ENCODE results near the gene PRKAR1B.

Gene PRKAR1B

DNA sequence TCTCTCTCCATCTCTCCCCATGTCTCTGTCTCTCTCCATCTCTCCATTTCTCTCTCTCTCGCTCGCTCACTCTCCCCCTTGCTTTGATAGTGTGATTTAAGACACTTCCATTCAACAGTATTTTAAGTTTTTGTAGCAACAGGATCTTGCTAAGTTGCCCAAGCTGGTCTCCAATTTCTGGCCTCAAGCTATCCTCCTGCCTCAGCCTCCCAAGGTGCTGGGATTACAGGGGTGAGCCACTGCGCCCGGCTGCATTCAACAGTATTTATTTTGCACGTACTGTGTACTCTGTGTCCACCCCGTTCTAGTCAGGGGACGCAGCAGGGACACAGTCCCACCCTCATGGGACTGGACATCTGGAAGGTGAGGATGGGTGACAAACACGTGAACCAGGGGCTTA lies 193.0 kb downstream of the PRKAR1B start:
- no peak for DNase-seq

DNA sequence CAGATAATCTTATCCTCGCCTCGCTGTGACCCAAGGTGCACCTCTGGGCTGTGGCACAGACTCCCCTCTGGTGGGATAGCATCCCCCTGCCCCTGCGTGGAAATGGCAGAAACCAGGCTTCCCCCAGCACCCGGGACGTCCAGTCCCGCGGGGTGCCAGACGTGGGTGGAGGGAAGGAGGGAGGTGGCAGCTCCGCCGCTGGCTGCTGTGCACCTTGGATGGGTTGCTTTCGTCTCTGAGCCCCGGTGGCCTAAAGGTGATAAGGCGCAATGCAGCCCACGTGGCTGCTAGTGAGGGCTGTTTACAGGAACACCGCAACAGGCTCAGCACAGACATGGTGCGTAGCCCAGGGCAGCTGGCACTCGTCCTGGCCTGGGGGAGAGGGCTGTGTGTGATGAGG lies 193.8 kb downstream of the PRKAR1B start:
- no peak for DNase-seq

DNA sequence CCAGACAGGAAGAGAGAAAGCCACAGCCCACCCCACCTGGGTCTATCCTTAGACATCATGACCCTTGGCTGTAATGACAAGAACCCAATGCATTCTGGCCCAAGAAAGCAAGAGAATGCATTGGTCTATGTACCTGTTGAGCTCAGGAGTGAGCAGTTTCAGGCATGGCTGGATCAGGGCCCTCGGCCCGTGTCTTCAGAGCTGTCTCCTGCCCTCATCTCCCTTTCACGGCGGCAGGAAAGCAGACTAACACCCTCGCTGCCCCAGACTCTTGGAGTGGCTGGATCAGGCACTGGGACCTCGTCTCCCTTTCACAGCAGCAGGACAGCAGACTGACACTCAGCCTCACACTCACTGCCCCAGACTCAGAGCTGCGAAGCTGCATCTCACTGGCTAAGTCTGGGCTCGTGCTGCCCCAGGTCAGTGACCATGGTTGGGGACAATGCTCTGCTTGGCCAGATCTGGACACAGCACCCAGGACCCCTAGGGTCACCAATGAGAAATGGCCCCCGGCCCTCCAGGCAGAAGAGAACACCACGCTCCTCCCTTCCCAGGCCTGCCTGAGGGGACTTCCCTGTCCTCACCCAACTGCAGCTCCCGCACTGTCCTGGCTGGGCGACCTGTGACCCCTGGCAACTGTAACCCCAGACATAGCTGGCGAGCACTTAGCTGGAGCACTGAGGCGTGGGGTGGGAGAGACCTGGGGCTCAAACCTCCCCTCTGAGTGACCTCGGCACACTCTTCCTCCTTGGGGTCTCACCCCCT lies 194.5 kb downstream of the PRKAR1B start:
- no peak for DNase-seq

DNA sequence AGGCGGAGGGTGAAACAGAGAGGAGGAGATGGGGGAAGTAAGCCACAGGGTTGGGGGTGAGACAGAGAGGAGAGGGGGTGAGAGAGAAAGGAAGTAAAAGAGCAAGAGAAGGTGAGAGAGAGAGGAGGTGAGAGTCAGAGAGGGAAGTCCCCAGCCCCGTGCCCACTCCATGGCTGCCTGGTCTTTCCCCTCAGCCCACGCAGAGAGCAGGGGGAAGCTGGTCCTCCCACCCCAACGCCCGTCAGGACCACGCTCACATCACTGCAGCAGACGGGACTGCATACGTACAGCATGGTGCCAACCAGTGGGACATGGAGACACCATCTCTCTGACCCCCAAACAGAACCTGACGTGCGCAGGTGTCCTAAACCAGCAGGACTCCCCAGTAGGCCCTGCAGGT lies 195.3 kb downstream of the PRKAR1B start:
- no peak for DNase-seq

DNA sequence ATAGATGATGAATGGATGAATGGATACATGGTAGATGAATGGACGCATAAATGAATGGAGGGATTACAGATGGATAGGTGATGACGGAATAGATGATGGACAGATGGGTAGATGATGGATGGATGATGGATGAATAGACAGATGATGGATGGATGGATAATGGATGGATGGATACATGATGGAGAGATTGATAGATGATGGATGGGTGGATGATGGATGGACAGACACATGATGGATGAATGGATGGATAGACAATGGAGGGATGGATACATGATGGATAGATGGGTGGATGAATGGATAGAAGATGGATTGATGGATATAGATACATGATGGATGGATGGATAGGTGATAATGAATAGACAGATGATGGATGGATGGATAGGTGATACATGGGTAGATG lies 198.6 kb downstream of the PRKAR1B start:
- no peak for DNase-seq

DNA sequence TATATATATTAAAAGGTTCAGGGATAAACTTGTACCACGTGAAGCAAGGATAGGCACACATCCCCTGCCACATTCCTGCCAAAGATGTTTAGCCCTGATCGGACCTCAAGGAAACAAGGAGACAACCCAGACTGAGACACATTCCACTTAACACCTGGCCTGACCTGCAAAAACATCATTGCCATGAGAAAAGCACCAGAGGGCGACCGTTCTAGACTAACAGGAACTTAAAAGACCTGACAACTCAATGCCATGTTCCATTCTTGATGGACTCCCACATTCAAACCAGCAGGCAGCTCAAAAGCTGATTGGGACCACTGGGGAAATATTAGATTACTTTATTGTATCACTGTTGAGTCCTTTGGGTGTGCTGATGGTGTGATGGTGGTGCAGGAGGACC lies 199.4 kb downstream of the PRKAR1B start:
- DNase-seq = no peak

DNA sequence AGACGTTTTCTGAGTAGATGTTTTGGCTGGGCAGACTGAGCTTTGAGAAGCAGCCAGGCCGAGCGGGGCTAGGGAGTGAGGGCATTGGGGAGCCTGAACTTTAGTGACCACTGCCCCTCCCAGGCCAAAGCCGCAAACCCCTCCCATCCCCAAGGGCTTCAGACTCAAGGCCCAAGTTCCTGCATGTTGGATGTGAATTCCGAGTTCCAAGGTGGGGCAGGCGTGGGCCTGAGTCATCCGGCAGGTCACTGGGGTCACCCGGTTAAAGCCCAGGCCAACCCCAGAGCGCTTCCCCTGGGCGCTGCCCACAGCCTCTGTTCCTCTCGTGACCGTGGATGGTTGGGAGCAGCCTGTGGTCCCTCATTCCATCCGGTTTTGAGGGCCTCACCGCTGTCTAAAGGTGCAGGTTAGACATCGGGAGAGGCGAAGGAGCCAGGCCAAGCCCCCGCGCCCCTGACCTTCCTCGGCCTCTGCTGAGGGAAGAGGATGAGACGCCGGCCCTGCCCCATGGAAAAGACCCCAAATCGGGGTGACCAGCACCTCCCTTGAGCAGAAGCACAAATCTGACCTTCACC lies 200.5 kb downstream of the PRKAR1B start:
- DNase-seq = no peak

DNA sequence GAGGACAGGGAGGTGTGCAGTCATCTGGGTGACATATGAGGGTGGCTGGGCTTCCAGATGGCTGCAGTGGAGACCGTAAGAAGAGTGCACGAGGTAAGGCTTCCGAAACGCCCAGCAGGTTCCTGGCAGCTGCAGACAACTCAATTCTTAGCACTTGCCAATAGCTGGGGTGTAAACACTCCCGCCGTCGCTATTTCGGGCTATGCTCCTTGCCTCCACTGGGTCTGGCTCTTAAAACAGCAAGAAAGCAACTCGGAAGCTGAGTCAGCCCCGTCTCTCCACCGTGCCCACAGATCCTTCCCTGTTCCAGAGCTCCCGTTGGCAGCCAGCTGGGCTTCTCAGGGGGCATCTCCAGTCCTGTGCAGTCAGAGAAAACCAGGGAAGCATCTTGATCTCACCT lies 201.3 kb downstream of the PRKAR1B start:
- no peak for DNase-seq

DNA sequence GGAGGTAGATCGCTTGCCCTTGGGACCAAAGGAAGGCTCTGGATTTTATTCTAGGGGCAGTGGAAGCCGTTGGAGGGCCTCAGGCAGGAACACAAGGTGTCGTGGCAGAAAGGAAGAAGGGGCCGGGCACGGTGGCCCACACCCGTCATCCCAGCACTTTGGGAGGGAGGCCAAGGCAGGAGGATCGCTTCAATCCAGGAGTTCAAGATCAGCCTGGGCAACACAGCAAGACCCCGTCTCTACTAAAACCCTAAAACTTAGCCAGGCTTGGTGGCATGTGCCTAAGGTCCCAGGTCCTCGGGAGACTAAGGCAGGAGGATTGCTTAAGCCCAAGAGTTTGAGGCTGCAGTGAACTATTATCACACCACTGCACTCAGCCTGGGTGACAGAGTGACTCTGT lies 202.3 kb downstream of the PRKAR1B start:
- DNase-seq = no peak

DNA sequence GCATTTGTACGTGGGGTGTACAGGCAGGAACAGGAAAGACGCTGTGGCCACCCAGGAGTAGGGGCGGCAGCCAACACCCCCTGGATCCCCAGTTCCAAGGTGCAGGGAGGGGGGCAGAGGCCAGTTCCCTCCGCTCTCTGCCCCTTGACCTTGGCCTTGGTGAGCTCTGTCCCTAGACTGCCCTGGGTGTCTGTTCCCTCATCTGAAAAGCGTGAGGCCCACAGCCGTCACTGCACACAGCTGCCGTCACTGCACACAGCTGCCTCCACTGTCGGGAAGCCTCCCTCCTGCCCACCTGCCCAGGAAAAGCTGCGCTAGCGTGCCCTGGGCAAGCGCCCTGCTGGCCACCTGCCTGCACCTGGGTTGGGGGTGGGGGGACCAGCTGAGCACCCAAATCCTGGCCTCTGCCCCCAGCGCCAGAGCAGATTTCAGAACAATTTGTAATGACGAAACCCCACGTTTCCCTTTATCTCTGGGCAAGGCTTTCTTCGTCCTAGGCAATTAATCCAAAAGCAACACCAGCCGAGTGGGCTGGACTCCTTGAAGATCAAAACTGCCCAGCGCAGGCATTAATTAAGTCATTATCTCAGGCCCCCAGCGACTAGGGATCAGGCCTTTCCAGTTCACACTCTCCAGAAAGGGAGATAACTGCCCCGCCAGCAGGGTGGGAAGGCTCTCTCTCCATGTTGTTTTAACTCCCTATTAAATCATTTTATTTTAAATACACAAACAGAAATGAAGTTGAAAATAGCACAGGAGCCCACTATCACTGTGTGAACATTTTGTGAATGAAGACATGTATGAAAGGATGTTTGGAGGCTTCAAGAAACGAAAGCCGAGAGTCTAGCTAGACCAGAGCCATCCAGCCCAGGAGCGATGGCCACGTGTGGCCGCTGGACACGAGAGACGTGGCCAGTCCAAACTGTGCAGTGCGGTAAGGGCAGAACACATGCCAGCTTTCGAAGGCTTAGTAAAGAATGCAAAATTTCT lies 203.4 kb downstream of the PRKAR1B start:
- no peak for DNase-seq

DNA sequence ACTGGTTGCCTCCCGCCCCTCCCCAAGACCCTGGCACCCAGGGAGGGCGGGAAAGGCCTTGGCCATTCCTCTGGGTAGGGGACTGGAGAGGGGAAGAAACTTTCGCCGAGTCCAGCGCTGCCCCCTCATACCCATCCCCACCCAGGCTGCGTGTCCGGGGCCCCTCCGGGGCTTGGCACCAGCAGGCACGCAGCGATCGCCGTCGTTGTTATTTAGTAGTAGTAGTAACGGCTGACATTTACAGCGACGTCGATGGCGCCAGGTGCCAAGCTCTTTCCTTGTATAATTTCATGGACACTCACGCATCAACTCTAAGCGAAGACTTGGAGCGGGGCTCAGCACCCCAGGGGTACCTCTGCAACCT lies 204.1 kb downstream of the PRKAR1B start:
- DNase-seq = no peak

DNA sequence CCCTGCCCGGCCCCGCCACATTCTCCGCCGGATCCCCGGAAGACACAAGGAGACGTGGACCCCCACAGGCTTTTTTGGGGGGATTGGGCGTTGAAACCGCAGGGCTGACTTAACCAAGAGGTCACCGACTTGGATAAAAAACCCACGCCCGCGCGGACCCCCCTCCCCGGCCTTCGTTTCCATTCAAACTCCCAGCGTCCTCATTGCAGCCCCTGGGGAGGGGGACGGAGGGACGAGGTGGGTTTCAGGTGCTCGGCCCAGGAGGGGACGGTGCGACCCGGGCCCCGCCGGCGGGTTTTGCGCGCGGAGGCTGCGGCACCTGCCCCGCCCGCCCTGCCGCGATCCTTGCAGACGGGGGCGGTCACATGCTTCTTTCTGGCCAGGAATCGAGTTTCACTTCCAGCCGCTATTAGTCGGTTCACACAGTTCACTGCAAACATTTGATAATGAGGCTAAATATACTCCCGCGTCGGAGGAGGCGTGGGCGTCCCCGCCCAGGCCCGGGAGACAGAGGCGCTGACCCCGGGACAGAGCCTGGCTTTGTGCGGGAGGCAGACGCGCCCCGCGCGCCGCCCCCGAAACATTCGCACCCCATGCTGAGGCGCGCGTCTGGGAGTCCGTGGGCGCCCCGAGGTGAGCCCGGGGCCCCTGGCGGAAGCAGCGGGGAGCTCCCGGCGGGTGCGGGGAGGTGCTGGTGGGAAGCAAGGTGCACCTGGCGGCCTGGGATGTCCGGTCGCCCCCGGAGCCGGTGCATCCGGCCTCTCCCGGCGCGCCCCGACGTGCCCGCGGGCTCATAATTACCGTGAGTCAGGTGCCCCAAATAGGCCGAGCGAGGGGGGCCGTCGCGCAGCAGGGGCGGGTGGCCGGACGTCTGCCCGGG lies 204.8 kb downstream of the PRKAR1B start:
- DNase-seq = peak; percentile 24 to 33

DNA sequence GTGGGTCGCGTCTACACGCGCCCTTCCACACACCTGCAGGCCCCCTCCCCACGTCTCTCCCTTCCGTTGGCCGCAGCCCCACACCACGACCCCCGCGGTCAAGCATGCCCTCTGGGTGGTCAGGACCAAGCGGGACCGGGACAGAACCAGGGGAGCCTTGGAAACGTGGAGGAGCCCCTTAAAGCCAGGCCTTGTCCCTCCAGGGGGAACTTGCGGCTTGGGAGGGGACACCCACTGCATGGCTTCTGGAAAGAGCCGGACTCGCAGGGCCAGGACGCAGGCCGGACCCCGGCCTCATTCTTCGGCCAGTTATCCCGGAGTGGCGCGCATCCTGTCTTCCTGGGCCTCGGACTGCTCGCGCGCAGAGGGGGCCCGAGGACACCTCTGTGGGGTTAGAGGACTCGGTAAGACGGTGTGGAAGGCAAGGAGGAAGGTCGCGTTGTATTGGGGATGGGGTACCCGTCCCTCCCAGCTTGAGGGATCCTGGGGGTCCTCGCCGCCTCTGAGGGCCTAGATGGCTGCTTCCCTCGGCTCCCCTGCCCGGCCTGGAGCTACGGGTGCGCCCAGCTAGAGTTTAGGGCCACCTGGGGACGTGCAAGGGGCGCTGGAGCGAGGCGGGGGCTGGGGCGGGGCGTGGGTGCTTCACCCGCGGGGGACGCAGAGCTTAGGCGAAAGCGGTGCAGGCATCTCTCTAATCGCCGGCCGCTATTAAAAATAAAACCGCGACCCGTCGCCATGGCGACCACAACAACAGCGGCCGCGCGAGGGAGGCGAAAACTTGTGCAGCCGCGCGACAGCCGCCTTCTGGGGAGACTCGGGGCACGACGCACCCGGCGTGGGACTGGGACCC lies 205.6 kb downstream of the PRKAR1B start:
- peak; percentile 26 to 42 for DNase-seq

DNA sequence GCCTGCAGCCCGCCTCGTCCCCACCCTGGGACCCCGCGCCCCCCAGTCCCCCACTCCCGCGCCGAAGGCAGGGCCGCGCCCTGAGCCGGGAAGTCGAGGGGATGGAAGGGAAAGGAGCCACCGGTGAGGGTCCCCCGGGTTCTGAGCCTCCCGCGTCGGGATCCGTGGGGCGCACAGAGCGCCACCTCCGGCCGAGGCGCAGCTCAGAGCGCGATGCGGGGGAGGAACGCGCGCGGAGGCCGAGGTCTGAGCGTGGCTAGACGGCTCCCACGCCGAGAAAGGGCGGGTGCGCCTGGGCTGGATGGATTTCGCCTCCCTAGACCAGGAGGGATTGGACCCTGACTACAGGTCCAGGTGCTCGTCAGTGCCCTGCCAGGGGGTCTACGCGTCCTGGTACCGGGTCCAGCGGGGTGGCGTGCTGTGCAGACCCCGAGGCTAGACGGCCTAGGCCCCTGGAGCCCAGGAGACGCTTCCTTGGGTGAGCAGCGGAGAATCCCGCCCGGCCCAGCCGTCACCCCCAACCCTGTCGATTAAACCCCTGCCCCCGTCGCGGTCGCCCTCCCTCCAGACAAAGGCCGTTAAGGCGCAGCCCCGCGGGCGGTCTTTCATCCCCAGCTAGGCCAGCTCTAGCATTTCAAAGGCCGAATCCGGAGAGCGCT lies 206.4 kb downstream of the PRKAR1B start:
- no peak for DNase-seq

DNA sequence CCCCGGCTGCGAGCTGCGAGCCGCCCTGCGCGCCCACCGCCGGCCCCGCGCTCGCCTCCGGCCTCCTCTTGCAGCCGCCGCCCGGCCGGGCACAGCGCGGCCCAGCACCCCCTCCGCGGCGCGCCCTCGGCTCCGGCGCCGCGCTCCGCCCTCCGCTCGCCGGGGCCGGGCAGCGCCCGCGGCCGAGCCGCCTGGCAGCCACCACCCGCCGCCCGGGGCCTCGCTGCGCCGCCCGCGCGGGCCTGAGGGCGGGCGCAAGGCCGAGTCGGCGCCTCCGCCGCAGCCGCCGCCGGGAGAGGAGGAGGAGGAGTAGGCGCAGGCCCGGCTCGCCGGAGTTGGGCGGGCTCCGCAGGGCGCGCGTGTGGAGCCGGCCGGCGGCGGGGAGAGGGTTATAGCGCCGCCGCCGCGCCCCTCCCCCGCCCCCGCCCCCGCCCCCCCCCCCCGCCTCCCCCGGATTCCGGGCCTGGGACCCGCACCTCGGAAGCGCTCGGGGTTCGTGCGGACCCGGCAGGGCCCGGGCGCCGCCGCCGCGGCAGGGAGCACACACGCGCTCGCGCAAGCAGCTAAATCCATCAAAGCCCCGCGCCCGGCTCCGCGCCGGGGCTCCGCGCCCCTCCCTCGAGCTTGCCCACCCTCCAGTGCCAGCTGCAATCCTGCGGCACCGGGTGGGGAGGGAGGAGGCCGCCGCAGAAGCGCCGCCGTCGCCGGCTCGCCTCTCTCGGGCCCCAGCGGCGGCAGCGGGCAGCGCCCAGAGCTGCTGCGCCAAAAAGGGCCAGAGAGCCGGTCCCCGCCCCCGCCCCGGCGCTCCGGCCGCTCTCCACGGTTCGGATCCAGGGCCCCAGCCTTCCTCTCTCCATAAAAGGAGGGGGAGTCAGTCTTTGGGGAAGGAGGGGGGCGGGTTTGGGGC lies 207.3 kb downstream of the PRKAR1B start, which contains the start of gene PDGFA:
Gene PDGFA (minus strand): TSS at position 363 of the 907 bp plus-strand sequence. CDS start 845 bp downstream, outside the sequence.
- DNase-seq = no peak

DNA sequence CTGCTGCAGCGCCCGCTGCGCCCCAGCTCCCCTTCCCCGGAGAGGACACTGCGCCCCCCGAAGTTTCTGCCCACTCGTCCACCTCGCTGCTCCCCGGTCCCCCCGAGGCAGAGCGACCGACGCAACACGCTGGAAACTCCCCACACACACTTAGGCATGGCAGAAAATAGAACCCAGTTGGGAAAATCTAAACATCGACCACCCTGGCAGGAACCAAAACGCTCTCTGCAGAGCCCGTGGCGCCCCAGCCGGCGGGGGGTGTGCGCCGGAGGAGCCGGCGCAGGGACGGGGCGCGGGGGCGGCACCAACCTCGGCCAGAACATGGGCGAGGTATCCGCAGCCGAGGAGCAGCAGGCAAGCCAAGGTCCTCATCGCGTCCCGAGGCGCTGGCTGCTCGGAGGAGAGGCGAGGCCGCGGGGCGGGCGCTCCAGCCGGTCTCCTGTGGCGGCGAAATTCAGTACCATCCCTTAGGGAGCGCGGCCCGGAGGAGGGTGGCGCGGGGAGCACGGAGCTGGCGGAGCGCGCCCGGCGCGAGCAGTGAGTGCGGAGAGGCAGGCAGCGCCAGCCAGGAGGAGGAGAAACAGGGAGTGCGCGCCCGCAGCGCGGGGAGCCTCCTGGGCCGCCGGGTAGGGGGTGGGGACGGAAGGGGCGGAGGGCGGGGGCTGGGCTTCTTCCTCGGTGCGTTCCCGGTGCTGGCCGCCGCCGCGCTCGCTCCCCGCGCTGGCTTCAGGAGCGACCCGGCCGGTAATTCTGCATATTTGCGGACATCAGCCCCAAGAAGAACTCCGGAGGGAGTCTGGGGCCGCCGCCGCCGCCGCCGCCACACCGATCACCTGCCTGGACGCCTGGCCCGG lies 208.2 kb downstream of the PRKAR1B start:
- peak in 1 of 2 donors; percentile 30 for DNase-seq

DNA sequence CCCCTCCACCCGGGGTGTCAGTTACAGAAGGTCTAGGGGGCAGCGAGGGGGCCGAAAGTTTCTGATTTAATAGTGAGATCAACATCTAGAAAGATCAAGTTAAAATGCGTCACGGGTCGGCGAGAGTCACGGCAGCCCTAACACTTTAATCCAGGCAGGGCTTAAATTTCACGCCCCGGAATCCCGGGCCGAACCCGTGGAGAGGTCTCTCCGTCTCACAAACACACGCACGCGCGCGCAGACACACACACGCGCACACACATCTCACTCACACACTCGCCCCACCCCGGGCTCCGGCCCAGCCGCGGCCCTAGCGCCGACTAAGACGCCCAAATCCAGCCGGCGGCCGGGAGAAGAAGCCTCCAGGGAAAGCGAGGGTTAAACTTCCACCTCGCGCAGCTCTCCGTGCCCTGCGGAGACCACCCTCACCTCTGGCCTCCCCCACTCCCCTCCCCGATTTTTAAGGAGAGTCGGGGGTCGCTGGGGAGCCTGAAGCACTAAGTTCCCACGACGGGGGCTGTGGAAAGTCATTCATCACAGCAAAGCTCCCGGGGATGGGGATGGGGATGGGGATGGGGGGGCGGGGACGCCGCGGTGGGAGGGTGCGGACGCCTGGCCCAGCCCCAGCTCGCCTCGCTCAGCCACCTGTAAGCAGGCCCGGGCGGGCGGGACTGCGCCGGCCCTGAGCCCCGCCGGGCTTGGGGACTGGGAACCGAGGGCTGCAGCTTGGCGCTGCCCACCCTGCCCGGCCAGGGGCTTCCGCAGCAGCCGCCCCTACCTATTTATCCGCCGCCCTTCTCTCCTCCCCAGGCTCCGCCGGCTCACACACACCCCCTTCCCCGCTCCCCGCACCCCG lies 209.1 kb downstream of the PRKAR1B start:
- DNase-seq = peak in 1 of 2 donors; percentile 8
